ENCODE results near the gene KRT76.
"Not testable (repeated sequence)": the region's sequence is repeated elsewhere in the genome, so short reads cannot be mapped to it uniquely, and the experiment has no call there.

KRT76 gene

DNA sequence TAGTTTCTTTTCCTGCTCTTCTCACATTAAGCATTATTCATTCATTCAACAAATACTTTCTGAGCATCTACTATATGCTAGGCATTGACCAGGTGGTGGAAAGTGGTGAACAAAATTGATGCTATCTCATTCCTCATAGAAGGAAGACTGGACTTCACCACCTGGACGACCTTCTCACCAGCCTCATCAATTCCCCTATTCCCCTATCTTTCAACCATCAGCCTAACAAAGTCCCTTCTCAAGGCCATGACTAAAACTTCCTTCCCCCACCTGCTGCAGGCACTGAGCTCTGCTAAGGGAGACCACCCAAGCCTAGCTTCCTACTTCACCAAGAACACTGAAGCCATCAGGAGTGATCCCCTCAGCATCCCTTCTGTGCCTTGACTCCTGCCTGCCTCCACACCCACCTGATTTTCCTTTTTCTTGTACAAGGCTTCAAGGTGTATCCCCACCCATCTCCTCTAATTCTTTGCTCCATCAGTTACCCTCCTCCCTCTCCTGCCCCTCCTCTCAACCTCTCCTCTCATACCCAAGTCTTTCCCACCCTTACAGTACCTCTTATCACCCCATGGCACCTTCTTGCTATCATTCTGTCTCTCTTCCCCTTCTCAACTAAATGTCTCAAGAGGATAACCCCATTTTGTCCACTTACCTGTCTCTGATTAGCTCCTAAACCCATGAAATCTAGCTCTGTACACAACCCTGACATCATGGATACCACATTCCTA lies 19.5 kb downstream of the KRT76 start:
- no peak for DNase-seq

DNA sequence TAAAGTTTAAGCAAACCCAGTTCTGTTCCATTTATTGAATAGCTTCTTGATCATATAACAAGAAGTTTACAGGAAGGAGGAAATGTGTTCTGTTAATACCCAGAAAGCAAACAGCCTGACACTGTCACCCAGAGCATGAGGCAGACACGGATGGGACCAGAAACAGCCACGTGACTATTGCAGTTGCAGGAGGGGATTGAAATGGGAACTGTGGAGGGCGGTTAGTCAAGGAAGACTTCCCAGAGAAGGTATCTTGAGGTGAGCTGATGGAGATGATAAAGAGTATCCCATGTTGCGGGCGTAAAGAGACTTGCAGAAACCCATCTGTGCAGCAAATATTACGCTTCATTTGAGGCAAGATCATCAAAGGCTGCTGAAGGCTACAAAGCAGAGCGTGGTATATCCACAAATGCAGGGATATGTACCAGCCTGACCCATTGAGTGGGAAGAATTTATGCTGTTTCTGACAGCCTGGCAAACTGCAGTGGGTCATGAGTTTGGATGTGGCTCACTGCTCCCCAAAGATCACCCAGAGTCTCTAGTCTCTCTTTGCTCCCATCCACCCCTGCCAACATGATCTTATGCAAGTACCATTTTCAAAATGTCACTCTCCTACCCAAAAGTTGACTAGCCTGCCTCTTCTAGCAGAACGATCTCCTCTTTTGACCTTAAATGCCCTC lies 20.7 kb downstream of the KRT76 start:
- DNase-seq, result no peak

DNA sequence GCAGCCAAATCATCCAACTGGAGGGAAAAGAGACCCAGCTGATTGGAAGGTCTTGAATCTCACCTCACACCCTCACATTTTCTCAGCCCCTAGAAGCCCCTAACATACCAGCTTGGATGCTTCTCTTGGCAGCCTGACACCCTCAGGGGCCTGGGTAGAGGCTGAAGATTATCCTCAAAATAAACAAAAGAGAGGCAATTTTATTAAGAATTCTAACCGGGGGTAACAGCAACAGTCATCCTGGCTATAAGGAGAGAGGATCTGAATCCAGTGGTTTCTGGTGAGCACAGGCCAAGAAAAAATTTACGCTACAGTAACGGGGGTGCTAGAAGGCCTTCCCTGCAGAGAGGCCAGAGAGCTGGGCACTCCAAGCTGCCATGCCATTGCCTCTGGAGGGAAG lies 21.6 kb downstream of the KRT76 start:
- DNase-seq, result no peak

- no peak for DNase-seq
Observed at GRCh38 chr12:52754135-52754534, 23.0 kb downstream of the KRT76 start.

DNA sequence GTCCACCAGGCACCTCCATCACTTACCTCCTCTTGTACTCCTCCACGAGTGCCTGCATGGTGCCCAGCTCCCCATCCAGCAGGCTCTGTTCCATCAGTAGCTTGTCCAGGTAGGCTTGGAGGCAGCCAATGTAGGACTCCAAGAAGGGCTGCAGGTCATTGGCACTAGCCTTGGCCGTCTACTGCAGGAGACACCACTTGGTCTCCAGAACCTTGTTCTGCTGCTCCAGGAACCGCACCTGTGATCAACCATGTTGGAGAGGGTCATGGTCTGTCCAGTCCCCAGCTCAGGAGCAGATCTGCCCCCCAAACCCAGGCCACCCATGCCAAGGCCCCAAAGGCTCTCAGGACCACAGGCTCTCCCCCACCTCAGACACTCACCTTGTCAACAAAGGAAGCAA lies 23.9 kb downstream of the KRT76 start:
- no peak for DNase-seq

GRCh38 chr12:52752516-52752915 lies 24.6 kb downstream of the KRT76 start:
- DNase-seq, result no peak

DNA sequence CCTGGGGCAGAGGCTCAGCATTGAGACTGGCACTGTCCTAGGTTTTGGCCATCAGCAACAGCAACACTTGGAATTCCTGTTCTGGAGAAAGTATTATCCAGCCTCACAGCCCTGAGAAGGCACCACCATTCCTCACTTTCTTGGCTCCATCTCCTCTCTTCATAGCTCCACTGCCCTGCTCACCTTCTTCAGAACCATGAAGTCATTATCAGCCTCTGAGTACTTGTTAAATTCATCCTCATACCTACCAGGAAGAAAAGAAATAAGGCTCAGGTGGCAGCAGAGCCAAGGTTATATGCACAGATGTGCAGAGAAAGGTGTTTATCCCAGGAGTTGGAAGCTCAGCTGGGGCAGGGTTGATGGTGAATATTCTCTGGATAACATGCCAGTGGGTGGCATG lies 25.4 kb downstream of the KRT76 start:
- DNase-seq, result no peak

GRCh38 chr12:52750532-52750931 lies 26.6 kb downstream of the KRT76 start:
- DNase-seq, result not testable (repeated sequence)

DNA sequence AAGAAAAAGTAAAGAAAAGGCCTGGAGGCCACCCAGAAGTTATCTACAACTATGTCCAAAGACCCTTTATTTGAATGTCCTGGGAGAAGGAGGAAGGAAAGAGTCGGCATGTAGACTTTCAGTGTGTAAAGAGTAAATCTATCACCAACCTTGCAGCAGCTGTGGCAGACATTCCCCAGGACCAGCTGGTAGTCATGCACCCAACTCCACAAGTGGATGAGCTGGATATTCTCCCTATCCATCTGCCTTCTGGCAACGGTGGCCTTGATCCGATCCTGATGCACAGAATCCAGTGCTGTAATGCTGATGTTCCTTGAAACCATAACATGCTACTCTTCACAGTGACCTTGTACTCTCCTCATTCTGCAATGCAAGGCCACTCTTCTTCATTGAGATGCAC lies 27.3 kb downstream of the KRT76 start:
- no peak for DNase-seq

- no peak for DNase-seq
Observed at GRCh38 chr12:52748578-52748977, 28.6 kb downstream of the KRT76 start.

DNA sequence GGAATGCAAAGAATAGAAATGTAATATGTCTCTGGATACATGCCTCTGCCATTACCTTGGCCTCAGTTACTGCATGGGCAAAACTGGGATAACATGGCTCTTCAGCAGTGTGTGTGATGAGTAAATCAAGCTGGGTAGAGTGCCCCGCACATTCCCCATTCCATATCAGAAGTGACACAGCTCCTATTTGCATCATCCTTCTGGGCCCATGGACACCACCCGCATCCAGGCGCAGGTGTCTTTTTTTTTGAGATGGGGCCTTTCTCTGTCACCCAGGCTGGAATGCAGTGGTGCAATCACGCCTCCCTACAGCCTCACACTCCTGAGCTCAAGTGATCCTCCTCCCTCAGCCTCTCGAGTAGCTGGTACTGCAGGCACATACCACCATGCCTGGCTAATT lies 31.6 kb downstream of the KRT76 start:
- DNase-seq, result no peak

GRCh38 chr12:52744493-52745156 lies 32.5 kb downstream of the KRT76 start:
- no peak for DNase-seq

DNA sequence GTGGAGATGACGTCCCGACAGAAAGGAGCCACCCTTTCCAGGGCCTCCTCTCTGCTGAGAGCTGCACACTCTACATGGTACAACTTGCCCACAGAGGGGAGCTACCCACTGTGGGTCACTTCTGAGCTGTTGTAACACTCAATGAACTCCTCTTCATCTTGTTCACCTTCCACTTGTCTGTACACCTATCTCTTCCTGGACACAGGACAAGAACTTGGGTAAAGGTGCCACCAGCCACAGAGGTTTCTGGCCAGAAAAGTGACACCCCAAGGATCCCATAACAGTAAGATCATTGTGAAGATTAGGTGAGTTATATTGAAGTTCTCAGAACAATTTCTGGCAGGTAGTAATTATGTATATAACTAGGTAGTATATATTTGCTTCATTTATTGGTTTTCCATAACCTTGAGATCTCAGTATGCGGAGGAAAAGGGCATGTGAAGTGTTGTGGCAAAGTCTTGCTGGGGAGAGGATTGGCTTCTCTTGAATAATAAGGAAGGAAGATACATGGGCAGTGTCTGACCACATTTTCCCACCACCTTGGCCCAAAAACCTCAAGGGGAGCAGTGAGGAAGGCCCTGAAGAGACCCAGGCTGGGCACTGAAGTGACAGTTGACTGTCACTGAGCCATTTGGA lies 34.2 kb downstream of the KRT76 start:
- DNase-seq, result no peak

- DNase-seq, result no peak
Observed at GRCh38 chr12:52742196-52742580, 35.0 kb downstream of the KRT76 start.

GRCh38 chr12:52741375-52742195 lies 35.6 kb downstream of the KRT76 start:
- DNase-seq, result peak; percentile 15 to 49

DNA sequence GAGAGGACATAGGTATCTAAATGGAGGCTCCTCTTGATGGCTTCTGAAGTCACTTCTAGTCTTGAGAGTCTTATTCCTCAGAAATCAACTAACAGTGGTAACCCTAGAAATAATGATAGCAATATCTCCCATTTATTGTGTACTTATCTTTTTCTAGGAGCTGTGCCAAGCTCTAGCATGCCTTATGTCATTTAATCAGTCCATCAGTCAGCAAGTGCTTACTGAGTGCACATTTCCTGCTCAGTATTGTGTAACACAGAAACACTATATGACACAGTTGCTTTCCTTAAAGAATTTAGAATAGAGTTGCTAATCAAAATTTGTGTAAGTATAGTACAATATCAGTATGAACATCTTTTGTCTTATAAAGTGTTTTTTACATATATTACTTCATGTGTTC lies 36.6 kb downstream of the KRT76 start:
- DNase-seq, result no peak

- no peak for DNase-seq
Observed at GRCh38 chr12:52739963-52740362, 37.2 kb downstream of the KRT76 start.

DNA sequence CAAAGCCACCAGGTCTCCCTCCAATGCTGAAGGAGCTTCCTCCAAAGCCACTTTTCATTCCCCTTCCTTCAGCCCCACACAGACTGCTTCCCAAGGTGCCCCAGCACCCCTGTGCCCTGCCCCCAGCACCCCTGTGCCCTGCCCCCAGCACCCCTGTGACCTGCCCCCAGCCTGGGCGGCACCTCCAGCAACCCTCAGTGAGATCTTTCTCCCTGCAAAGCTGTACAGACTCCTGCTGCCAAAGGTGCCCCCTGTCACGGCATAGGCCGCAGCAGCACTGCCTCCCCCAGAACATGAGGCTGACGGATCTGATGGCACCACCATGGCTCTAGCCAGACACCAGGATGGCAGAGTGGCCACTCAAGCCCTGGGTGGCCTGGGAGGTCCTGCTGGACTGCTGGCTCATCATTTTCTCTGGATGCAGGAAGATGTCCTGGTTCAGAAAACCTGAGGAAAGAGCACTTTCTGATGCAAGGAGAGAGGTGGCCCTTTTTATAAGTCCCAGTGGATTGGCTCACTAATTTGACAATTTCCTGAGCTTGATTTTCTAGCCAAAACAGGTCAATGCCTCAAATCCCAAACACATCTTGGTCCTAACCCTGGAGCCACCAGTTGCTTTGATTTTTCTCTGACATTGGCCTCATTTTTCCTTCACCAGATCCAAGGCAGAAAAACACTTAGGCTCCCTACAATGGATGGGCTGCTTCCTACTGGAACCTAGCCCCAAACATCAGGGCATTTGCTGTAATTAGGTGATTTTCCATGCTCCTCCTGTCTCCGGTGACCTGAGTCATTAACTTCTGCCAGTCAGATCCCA lies 41.1 kb downstream of the KRT76 start:
- no peak for DNase-seq

GRCh38 chr12:52735106-52735505 lies 42.0 kb downstream of the KRT76 start:
- DNase-seq, result no peak

GRCh38 chr12:52730793-52731192 lies 46.4 kb downstream of the KRT76 start:
- DNase-seq, result no peak

GRCh38 chr12:52730383-52730782 lies 46.8 kb downstream of the KRT76 start:
- DNase-seq, result no peak

DNA sequence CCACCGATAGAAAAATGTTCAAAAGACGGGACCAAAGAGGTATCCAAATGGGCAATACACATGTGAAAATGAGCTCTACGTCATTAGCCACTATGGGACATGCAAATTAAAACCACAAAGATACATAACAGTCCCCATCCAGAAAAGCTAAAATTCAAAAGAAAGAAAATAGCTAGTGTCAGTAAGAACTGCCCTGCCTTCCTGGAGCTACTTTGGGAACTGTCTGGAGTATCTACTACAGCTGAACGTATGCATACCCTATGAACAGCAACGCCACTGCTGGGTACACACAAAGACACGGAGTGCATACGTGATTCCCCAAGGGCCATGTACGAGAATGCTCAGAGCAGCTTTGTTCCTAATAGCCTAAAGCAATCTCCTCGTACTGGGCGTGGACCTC lies 48.0 kb downstream of the KRT76 start:
- no peak for DNase-seq
